Neuronal stem cell (in vitro differentiated cells): ENCODE data around the gene RPS23.
A peak's percentile ranks its signal among the peaks of the same experiment; 100 is the strongest.

ENCODE experiments used
- DNase-seq: peaks from one replicate; pipeline ENCODE4 v3.0.0-alpha.2; 2013; ENCODE audit warnings: low spot score
- H2AFZ ChIP-seq: one replicate; pipeline ENCODE4 v1.6.1; 2013; ENCODE audit warnings: mild to moderate bottlenecking, low read length, inconsistent platforms
- H2AK5ac ChIP-seq: 2 replicates; pipeline ENCODE4 v1.6.1; 2013; ENCODE audit warnings: low read depth, mild to moderate bottlenecking, inconsistent platforms, low read length, moderate library complexity, mixed read lengths
- H2BK120ac ChIP-seq: 2 replicates; pipeline ENCODE4 v1.6.1; 2013; ENCODE audit warnings: low read depth, mild to moderate bottlenecking, inconsistent platforms, low read length, moderate library complexity, mixed read lengths
- H2BK12ac ChIP-seq: one replicate; pipeline ENCODE4 v1.6.1; 2013; ENCODE audit warnings: low read length, inconsistent platforms
- H2BK15ac ChIP-seq: 2 replicates; pipeline ENCODE4 v1.6.1; 2013; ENCODE audit warnings: mild to moderate bottlenecking, low read length, inconsistent platforms, mixed read lengths
- H2BK5ac ChIP-seq: one replicate; pipeline ENCODE4 v1.6.1; 2013; ENCODE audit warnings: inconsistent platforms, mild to moderate bottlenecking, low read length, moderate library complexity
- H3K14ac ChIP-seq: one replicate; pipeline ENCODE4 v1.6.1; 2013; ENCODE audit warnings: low read length, inconsistent platforms
- H3K18ac ChIP-seq: 2 replicates; pipeline ENCODE4 v1.6.1; 2013; ENCODE audit warnings: low read length, inconsistent platforms
- H3K23ac ChIP-seq: 2 replicates; pipeline ENCODE4 v1.6.1; 2013; ENCODE audit warnings: low read depth, mild to moderate bottlenecking, mixed read lengths, low read length, inconsistent platforms; ENCODE audit not compliant: poor library complexity
- H3K27ac ChIP-seq: replicated peaks from 3 replicates; pipeline ENCODE4 v1.5.1; 2013; ENCODE audit warnings: low read length, inconsistent platforms
- H3K27me3 ChIP-seq, 3 experiments: 2 replicates each; pipeline ENCODE4 v1.6.1; 2013; ENCODE audit warnings: low read length in 3 of 3, mild to moderate bottlenecking in 2 of 3, inconsistent platforms in 1 of 3, low read depth in 1 of 3, mixed read lengths in 1 of 3, moderate library complexity in 1 of 3; ENCODE audit not compliant: control insufficient read depth in 3 of 3, insufficient read depth in 3 of 3
- H3K36me3 ChIP-seq, 2 donors: replicated peaks in 1 of 2; 2 replicates each; pipeline ENCODE4 v1.6.1; 2013; ENCODE audit warnings: low read length in 2 of 2; ENCODE audit not compliant: control insufficient read depth in 2 of 2, insufficient read depth in 2 of 2
- H3K4ac ChIP-seq: 2 replicates; pipeline ENCODE4 v1.6.1; 2013; ENCODE audit warnings: inconsistent platforms, mild to moderate bottlenecking, low read length, moderate library complexity
- H3K4me1 ChIP-seq, 2 donors: 1 replicate in 1 of 2; 2 replicates in 1 of 2; pipeline ENCODE4 v1.6.1; 2013; ENCODE audit warnings: low read length in 2 of 2, low read depth in 1 of 2; ENCODE audit not compliant: control insufficient read depth in 2 of 2, insufficient read depth in 1 of 2
- H3K4me2 ChIP-seq: one replicate; pipeline ENCODE4 v1.6.1; 2013; ENCODE audit warnings: mild to moderate bottlenecking, low read length, inconsistent platforms; ENCODE audit not compliant: insufficient read depth, poor library complexity, severe bottlenecking
- H3K4me3 ChIP-seq, 2 donors: 2 replicates each; pipeline ENCODE4 v1.5.1; 2013; ENCODE audit warnings: low read length in 2 of 2, mild to moderate bottlenecking in 2 of 2, inconsistent platforms in 1 of 2, moderate library complexity in 1 of 2
- H3K79me1 ChIP-seq: one replicate; pipeline ENCODE4 v1.6.1; 2013; ENCODE audit warnings: low read depth, mild to moderate bottlenecking, inconsistent platforms, low read length, moderate library complexity
- H3K9ac ChIP-seq: one replicate; pipeline ENCODE4 v1.6.1; 2013; ENCODE audit warnings: mild to moderate bottlenecking, low read depth, low read length, inconsistent platforms; ENCODE audit not compliant: poor library complexity
- H3K9me3 ChIP-seq, 2 donors: replicated peaks in 1 of 2; 2 replicates each; pipeline versions ENCODE3 to v1.6.1; 2013; ENCODE audit warnings: low read length in 2 of 2, mild to moderate bottlenecking in 2 of 2, inconsistent platforms in 1 of 2, low read depth in 1 of 2, mixed read lengths in 1 of 2, moderate library complexity in 1 of 2; ENCODE audit not compliant: control insufficient read depth in 2 of 2, insufficient read depth in 1 of 2
- H4K8ac ChIP-seq: one replicate; pipeline ENCODE4 v1.6.1; 2013; ENCODE audit warnings: low read depth, mild to moderate bottlenecking, inconsistent platforms, low read length, moderate library complexity
- H4K91ac ChIP-seq: one replicate; pipeline ENCODE4 v1.6.1; 2013; ENCODE audit warnings: low read length, low read depth, mild to moderate bottlenecking, inconsistent platforms; ENCODE audit not compliant: poor library complexity
- WGBS, 2 donors: extraction: QIAGEN DNeasy Blood & Tissue Kit; methylation state at CpG; one replicate each; pipeline ENCODE4 v1.1.7; 2013; ENCODE audit warnings: missing lambda C conversion rate in 2 of 2, mixed read lengths in 1 of 2; ENCODE audit not compliant: insufficient read length in 2 of 2, insufficient replicate concordance in 1 of 2; ENCODE audit errors: extremely low coverage in 2 of 2; 5-methylcytosine and 5-hydroxymethylcytosine counted together

The RPS23 gene

DNA sequence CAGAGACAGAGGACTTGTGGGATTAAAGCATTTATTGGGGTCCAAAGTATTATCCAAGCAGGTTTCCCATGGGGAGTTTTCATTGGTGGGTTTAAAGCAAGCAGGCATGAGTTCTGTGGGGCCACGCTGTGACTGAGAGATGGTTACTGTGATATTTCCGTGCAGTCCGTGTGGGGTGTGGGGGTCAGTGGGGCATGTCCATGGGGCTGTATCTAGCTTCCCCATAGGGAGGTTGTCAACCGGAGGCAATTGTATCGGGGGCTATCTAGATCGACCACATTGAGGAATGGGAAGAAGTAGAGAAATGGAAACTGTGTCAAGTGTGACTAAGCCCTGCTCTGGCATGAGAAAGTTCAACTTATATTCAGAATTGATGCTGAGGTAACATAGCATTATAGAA is 7.1 kb upstream of the RPS23 start:
- no peak overlapping the region for H4K91ac ChIP-seq

DNA sequence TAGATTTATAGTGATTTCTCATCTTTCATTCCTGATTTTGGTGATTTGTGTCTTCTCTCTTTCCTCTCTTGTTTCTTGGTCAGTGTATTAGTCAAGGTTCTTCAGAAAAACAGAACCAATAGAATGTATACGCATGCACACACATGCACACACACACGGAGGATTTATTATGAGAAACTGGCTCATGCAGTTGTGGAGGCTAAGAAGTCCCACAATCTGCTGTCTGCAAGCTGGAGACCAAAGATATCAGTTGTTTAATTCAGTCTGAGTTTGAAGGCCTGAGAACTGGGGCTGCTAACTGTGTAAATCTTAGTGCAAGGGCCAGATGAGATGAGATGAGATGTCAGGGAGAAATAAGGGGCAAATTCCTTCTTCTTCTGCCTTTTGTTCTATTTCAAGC is 5.7 kb upstream of the RPS23 start:
- Histone ChIP-seq H3K9me3 (no peaks in the 10 kb centered on the region), H3K18ac (no peak overlapping the region), H3K79me1 (no peaks in the 10 kb centered on the region), H3K27me3 (no peaks in the 10 kb centered on the region), H2BK15ac (no peak overlapping the region), H2BK120ac (no peak overlapping the region), H3K27ac (no peak overlapping the region), H3K4me3 (no peak overlapping the region), H3K36me3 (no peaks in the 10 kb centered on the region), H3K9ac (no peak overlapping the region), H3K4ac (no peak overlapping the region), H4K8ac (no peak overlapping the region), H3K14ac (no peak overlapping the region), H2AK5ac (no peak overlapping the region), H3K23ac (no peak overlapping the region), H2BK12ac (no peak overlapping the region), H3K4me2 (no peak overlapping the region), H2AFZ (no peak overlapping the region), H3K4me1 (peaks cover 0 to 6% of the 10 kb centered on the region in 2 donors), H2BK5ac (no peak overlapping the region), H4K91ac (no peak overlapping the region)
- WGBS, 2 donors = no CpG with 5 or more reads among the region's 2 CpGs
- no peak for DNase-seq

More for the DNA sequence above, 7.1 kb upstream of the RPS23 start:
- Histone ChIP-seq H3K79me1 (no peaks in the 10 kb centered on the region), H3K36me3 (no peaks in the 10 kb centered on the region), H2BK15ac (no peak overlapping the region), H3K4me2 (no peak overlapping the region), H2BK5ac (no peak overlapping the region), H3K4ac (no peak overlapping the region), H4K8ac (no peak overlapping the region), H3K14ac (no peak overlapping the region), H3K4me1 (peaks cover 0 to 13% of the 10 kb centered on the region in 2 donors), H3K9me3 (no peaks in the 10 kb centered on the region), H2BK12ac (no peak overlapping the region), H2AK5ac (no peak overlapping the region), H3K4me3 (no peak overlapping the region), H3K27me3 (no peaks in the 10 kb centered on the region), H3K18ac (no peak overlapping the region), H3K23ac (no peak overlapping the region), H2AFZ (no peak overlapping the region), H3K27ac (no peak overlapping the region), H3K9ac (no peak overlapping the region), H2BK120ac (no peak overlapping the region)
- no CpG with 5 or more reads among the region's 6 CpGs for WGBS, 2 donors
- no peak for DNase-seq

DNA sequence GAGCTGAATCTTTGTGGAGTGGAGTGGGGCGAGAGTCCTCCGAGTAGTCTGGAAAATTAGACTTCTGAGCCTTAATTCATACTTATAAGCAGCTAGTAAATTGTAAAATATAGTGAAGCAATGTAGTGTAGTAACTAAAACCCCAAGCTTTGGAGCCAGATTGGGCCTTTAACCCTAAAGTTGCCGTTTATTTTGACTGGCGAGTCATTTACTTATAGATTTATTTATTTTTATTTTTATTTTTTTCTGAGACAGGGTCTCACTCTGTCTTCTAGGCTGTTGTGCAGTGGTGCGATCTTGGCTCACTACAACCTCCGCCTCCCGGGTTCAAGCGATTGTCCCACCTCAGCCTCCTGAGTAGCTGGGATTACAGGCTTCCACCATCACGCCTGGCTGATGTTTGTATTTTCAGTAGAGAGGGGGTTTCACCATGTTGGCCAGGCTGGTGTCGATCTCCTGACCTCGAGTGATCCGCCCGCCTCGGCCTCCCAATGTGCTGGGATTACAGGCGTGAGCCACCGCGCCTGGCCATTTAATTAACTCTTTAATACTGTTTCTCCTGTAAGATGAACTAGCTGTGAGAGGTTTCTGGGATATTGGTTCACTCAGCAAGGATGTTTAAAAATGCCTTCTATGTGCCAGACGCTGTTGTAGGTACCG is 687 bp upstream of the RPS23 start:
- no peak overlapping the region for H3K9ac ChIP-seq
- no peak overlapping the region for H3K14ac ChIP-seq
- peaks cover 20 to 38% of the 10 kb centered on the region in 2 donors for H3K36me3 ChIP-seq
- no peak overlapping the region for H4K8ac ChIP-seq
- H3K23ac ChIP-seq = no peak overlapping the region
- H2AFZ ChIP-seq = peak overlapping the region; percentile 92
- H2BK12ac ChIP-seq = no peak overlapping the region
- H3K27ac ChIP-seq = no peak overlapping the region
- H2BK5ac ChIP-seq = no peak overlapping the region
- no peak overlapping the region for H2BK120ac ChIP-seq
- no peak overlapping the region for H3K18ac ChIP-seq
- H3K9me3 ChIP-seq = peaks cover 0 to 2% of the 10 kb centered on the region in 2 donors
- DNase-seq = no peak
- no peaks in the 10 kb centered on the region for H3K27me3 ChIP-seq
- H2BK15ac ChIP-seq = no peak overlapping the region
- no peak overlapping the region for H2AK5ac ChIP-seq
- H4K91ac ChIP-seq = no peak overlapping the region
- H3K4me2 ChIP-seq = peak overlapping the region; percentile 43
- peaks cover 2 to 4% of the 10 kb centered on the region in 2 donors for H3K4me1 ChIP-seq
- peaks cover 2% of the 10 kb centered on the region for H3K79me1 ChIP-seq
- WGBS, 2 donors = no CpG with 5 or more reads among the region's 19 CpGs
- H3K4ac ChIP-seq = no peak overlapping the region
- H3K4me3 ChIP-seq = peak overlapping the region in 1 of 2 donors; percentile 89

GRCh38 chr5:82277613-82277986 is 554 bp downstream of the RPS23 start:
- Histone ChIP-seq H3K36me3 (peaks cover 20 to 50% of the 10 kb centered on the region in 2 donors), H4K8ac (no peak overlapping the region), H2BK5ac (peak overlapping the region; percentile 87), H2AK5ac (peak overlapping the region; percentile 78), H2BK120ac (no peak overlapping the region), H3K27me3 (no peaks in the 10 kb centered on the region), H3K4ac (peak overlapping the region; percentile 81), H3K14ac (no peak overlapping the region), H3K4me2 (peak overlapping the region; percentile 79), H3K23ac (peak overlapping the region; percentile 100), H3K79me1 (peaks cover 2% of the 10 kb centered on the region), H4K91ac (no peak overlapping the region), H3K9me3 (peaks cover 0 to 2% of the 10 kb centered on the region in 2 donors), H3K9ac (peak overlapping the region; percentile 96), H3K4me3 (peak overlapping the region; percentile 89 to 98), H3K18ac (peak overlapping the region; percentile 94), H2BK12ac (no peak overlapping the region), H3K27ac (no peak overlapping the region), H2BK15ac (no peak overlapping the region), H3K4me1 (peaks cover 2 to 4% of the 10 kb centered on the region in 2 donors), H2AFZ (peak overlapping the region; percentile 92)
- WGBS, 2 donors = no CpG with 5 or more reads among the region's 15 CpGs
- DNase-seq = no peak
